ENCODE data around the gene DNAJB6. TPM values are rescaled to one million over a fixed set of nuclear protein-coding genes. Genes with fewer than 3 reads are reported as not detected.

Gene DNAJB6
- total RNA-seq, 3 donors from 2014 or later (not counting 1 experiment from before 2014, with no cell fraction given): 309 to 343 (median 340) TPM

DNA sequence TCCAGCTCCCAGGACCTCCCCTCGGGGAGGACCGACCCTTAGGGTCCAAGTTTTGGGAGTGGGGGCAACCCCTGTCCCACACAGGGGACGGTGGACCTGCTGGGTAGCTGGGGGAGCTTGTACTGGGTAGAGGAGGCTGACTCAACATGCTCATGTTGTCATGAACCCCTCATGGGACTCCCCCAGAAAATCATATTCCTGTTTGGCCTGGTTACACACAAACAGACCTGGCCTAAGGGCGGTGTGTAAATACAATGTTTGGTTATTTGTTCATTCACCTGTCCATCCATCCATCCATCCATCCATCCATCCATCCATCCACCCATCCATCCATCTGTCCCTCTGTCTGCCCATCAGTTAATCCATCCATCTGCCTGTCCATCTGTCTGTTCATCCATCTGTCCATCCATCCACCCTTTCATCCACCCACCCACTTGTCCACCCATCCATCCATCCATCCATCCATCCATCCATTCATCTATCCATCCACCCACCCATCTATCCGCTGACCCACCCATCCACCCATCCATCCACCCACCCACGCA lies 92.9 kb downstream of the DNAJB6 start:
- intact Hi-C loops (cut with micrococcal nuclease): no loop called here
- Histone ChIP-seq H3K27ac (ENCODE audit: low read length) (no peak overlapping the region), H3K4me1 (ENCODE audit: control insufficient read depth, insufficient read depth, low read length) (peaks cover 11% of the 10 kb centered on the region), H3K9me3 (ENCODE audit: control insufficient read depth, insufficient read depth, low read length) (no peaks in the 10 kb centered on the region), H3K4me3 (ENCODE audit: low read length) (no peak overlapping the region), H3K36me3 (ENCODE audit: control insufficient read depth, insufficient read depth, low read length) (no peaks in the 10 kb centered on the region), H3K27me3 (ENCODE audit: control insufficient read depth, insufficient read depth, low read length) (no peaks in the 10 kb centered on the region)
- H3K36me3 Mint-ChIP-seq: no peaks in the 10 kb centered on the region
- DNase-seq (no peak), ATAC-seq (no peak)
- peak overlapping the region in 1 of 2 donors; percentile 18 for H3K27ac Mint-ChIP-seq
- H3K4me3 Mint-ChIP-seq: no peak overlapping the region
- no peaks in the 10 kb centered on the region for H3K9me3 Mint-ChIP-seq
- WGBS (ENCODE audit: insufficient coverage): 89% methylated on average over 5 of the region's 6 CpGs
- TF ChIP-seq, protein P1, sequence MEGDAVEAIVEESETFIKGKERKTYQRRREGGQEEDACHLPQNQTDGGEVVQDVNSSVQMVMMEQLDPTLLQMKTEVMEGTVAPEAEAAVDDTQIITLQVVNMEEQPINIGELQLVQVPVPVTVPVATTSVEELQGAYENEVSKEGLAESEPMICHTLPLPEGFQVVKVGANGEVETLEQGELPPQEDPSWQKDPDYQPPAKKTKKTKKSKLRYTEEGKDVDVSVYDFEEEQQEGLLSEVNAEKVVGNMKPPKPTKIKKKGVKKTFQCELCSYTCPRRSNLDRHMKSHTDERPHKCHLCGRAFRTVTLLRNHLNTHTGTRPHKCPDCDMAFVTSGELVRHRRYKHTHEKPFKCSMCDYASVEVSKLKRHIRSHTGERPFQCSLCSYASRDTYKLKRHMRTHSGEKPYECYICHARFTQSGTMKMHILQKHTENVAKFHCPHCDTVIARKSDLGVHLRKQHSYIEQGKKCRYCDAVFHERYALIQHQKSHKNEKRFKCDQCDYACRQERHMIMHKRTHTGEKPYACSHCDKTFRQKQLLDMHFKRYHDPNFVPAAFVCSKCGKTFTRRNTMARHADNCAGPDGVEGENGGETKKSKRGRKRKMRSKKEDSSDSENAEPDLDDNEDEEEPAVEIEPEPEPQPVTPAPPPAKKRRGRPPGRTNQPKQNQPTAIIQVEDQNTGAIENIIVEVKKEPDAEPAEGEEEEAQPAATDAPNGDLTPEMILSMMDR (IDR thresholded peaks at IDR 0.05): no peak
- no peaks in the 10 kb centered on the region for H3K27me3 Mint-ChIP-seq (ENCODE audit: low read depth in 2 of 2)
- H3K4me1 Mint-ChIP-seq: peaks cover 10 to 17% of the 10 kb centered on the region in 2 donors

DNA sequence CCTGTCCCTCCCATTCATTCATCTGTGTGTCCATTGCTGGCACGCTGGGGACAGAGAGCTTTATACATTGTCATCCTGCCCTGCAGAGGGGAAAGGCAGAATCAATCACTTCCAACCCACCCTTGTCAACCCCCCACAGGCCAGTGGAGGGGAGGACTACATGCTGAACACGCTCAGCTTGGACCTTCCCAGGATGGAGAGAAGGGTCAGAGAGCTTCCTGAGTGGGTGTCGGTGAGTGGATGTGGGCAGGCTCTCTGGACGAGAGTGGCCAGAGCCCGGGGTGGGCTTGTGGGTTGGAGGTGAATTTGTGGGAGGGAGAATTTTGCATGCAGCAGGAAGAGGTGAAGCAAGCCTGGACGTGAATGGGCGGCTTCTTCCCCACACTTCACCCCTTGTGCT lies 93.9 kb downstream of the DNAJB6 start:
- Mint-ChIP-seq H3K27ac (no peak overlapping the region), H3K9me3 (no peaks in the 10 kb centered on the region), H3K4me3 (no peak overlapping the region), H3K27me3 (ENCODE audit: low read depth in 2 of 2) (no peaks in the 10 kb centered on the region), H3K36me3 (no peaks in the 10 kb centered on the region), H3K4me1 (peaks cover 10 to 17% of the 10 kb centered on the region in 2 donors)
- Histone ChIP-seq H3K4me3 (ENCODE audit: low read length) (no peak overlapping the region), H3K27me3 (ENCODE audit: control insufficient read depth, insufficient read depth, low read length) (no peaks in the 10 kb centered on the region), H3K27ac (ENCODE audit: low read length) (no peak overlapping the region), H3K9me3 (ENCODE audit: control insufficient read depth, insufficient read depth, low read length) (no peaks in the 10 kb centered on the region), H3K4me1 (ENCODE audit: control insufficient read depth, insufficient read depth, low read length) (peaks cover 11% of the 10 kb centered on the region), H3K36me3 (ENCODE audit: control insufficient read depth, insufficient read depth, low read length) (no peaks in the 10 kb centered on the region)
- TF ChIP-seq, protein P1 (IDR thresholded peaks at IDR 0.05): no peak
- WGBS (ENCODE audit: insufficient coverage): 73% methylated on average over 7 of the region's 7 CpGs
- ATAC-seq (no peak), DNase-seq (no peak)
- intact Hi-C loops (cut with micrococcal nuclease): no loop called here

DNA sequence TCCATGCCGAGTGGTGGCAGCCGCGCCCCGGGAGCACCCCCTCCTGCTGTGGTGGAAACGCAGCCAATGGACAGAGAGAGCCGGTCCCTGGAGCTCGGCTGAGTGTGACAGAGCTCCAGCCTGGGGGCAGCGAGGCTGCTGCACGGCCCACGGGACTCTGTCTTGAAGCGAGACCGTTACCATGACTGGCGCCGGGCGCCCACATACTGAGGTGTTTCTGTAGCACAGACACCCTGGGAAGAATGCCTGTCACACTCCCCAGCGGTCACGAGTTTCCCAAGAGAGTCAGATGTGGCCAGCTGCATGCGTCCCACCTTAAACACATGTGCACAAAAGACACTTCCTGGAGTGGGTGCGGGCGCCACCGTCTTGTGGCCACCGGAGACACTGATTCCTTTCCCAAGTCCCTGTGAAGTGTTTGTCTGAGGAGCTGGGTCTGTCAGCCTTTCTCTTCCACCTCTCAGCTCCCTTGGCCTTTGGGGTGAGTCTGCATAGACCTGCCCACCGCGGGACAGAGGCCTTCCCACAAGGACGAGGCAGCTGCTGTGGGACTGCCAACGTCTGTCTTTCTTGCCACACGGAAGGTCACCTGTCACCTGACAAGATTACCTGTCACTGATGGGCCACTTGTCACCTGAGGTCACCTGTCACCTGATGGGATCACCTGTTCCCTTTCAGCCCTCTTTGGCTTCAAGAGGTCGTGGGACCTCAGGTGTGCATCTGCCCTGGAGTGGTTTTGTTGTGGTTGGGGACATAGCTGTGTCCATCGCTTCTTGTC lies 94.6 kb downstream of the DNAJB6 start:
- H3K36me3 Mint-ChIP-seq: no peaks in the 10 kb centered on the region
- no peaks in the 10 kb centered on the region for H3K36me3 ChIP-seq (ENCODE audit: control insufficient read depth, insufficient read depth, low read length)
- H3K27ac ChIP-seq (ENCODE audit: low read length): no peak overlapping the region
- DNase-seq (no peak), ATAC-seq (no peak)
- H3K27me3 ChIP-seq (ENCODE audit: control insufficient read depth, insufficient read depth, low read length): no peaks in the 10 kb centered on the region
- H3K4me3 ChIP-seq (ENCODE audit: low read length): no peak overlapping the region
- H3K4me1 ChIP-seq (ENCODE audit: control insufficient read depth, insufficient read depth, low read length): peaks cover 11% of the 10 kb centered on the region
- H3K27ac Mint-ChIP-seq: no peak overlapping the region
- H3K9me3 Mint-ChIP-seq: no peaks in the 10 kb centered on the region
- H3K4me1 Mint-ChIP-seq: peaks cover 10 to 17% of the 10 kb centered on the region in 2 donors
- intact Hi-C loops (cut with micrococcal nuclease): no loop called here
- 90% methylated on average over 29 of the region's 29 CpGs for WGBS (ENCODE audit: insufficient coverage)
- no peaks in the 10 kb centered on the region for H3K27me3 Mint-ChIP-seq (ENCODE audit: low read depth in 2 of 2)
- H3K9me3 ChIP-seq (ENCODE audit: control insufficient read depth, insufficient read depth, low read length): no peaks in the 10 kb centered on the region
- H3K4me3 Mint-ChIP-seq: no peak overlapping the region
- TF ChIP-seq, protein P1 (IDR thresholded peaks at IDR 0.05): no peak
